Peyer's patch (tissue), 4 donors: ENCODE data around the gene TCEANC.

Source experiments
- POLR2A ChIP-seq, 2 donors: fragments of 450-650 bp; IDR thresholded peaks; one replicate each; pipeline ENCODE4 v1.5.1; 2017; ENCODE audit warnings: antibody characterized with exemption in 2 of 2, mild to moderate bottlenecking in 2 of 2, moderate library complexity in 2 of 2
- TF ChIP-seq, protein P1 (sequence below), 6 experiments: fragments of 450-650 bp in 4 of 6; fragments of 200-600 bp in 2 of 6; sonication (generic) in 1 of 6; IDR thresholded peaks; one replicate each; pipeline ENCODE4 v1.5.1; 2017 to 2019; ENCODE audit warnings: antibody characterized with exemption in 6 of 6, mild to moderate bottlenecking in 3 of 6, moderate library complexity in 1 of 6

DNA sequence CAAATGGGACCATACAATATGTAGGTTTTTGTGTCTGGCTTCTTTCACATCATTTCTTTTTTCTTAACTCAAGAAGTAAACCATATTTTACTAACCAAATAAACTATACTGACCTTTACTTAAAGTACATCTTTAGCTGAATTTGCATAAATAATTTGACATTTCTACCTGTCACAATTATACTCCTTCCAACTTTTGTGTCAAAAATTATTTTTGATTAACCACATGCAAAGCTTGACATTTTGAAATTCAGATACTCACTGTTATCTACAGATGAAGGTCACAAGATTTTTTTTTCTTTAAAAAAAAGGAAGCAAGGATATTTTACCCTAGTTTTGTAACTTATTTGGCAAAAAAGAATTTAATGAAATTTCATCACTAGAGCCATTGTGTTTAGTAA lies 23.9 kb downstream of the TCEANC start:
- TF ChIP-seq, protein P1, sequence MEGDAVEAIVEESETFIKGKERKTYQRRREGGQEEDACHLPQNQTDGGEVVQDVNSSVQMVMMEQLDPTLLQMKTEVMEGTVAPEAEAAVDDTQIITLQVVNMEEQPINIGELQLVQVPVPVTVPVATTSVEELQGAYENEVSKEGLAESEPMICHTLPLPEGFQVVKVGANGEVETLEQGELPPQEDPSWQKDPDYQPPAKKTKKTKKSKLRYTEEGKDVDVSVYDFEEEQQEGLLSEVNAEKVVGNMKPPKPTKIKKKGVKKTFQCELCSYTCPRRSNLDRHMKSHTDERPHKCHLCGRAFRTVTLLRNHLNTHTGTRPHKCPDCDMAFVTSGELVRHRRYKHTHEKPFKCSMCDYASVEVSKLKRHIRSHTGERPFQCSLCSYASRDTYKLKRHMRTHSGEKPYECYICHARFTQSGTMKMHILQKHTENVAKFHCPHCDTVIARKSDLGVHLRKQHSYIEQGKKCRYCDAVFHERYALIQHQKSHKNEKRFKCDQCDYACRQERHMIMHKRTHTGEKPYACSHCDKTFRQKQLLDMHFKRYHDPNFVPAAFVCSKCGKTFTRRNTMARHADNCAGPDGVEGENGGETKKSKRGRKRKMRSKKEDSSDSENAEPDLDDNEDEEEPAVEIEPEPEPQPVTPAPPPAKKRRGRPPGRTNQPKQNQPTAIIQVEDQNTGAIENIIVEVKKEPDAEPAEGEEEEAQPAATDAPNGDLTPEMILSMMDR (IDR thresholded peaks at IDR 0.05), result no peak
- no peak for TF ChIP-seq POLR2A (IDR thresholded peaks at IDR 0.05)
